ENCODE results near the gene ACTL7A. TPM values are rescaled to one million over a fixed set of nuclear protein-coding genes. Genes with fewer than 3 reads are reported as not detected.
"Not testable (repeated sequence)": the region's sequence is repeated elsewhere in the genome, so short reads cannot be mapped to it uniquely, and the experiment has no call there.

Gene ACTL7A
- total RNA-seq, 4 donors from 2014 or later: not detected

- TF ChIP-seq EP300 (IDR thresholded peaks at IDR 0.05; ENCODE audit: low read depth): no peak
- no peak for TF ChIP-seq POLR2AphosphoS5 (IDR thresholded peaks at IDR 0.05)
- TF ChIP-seq POLR2A (IDR thresholded peaks at IDR 0.05): no peak
- TF ChIP-seq, protein P1, sequence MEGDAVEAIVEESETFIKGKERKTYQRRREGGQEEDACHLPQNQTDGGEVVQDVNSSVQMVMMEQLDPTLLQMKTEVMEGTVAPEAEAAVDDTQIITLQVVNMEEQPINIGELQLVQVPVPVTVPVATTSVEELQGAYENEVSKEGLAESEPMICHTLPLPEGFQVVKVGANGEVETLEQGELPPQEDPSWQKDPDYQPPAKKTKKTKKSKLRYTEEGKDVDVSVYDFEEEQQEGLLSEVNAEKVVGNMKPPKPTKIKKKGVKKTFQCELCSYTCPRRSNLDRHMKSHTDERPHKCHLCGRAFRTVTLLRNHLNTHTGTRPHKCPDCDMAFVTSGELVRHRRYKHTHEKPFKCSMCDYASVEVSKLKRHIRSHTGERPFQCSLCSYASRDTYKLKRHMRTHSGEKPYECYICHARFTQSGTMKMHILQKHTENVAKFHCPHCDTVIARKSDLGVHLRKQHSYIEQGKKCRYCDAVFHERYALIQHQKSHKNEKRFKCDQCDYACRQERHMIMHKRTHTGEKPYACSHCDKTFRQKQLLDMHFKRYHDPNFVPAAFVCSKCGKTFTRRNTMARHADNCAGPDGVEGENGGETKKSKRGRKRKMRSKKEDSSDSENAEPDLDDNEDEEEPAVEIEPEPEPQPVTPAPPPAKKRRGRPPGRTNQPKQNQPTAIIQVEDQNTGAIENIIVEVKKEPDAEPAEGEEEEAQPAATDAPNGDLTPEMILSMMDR (IDR thresholded peaks at IDR 0.05): no peak
- in situ Hi-C loops (cut with MboI; ENCODE audit: low pct_ligation_motif_present in 1 of 4, low pct_unique_long_range_greater_than_20kb in 1 of 4, low sequenced_read_pairs in 3 of 4) (no loop called here), intact Hi-C loops (cut with DNase I; ENCODE audit: low total_unique reads) (no loop called here)
- WGBS, 2 donors (ENCODE audit: low coverage in 1 of 2): 92 to 94% methylated on average over 2 to 3 of the region's 3 CpGs
- no peak for DNase-seq
- H3K4me1 ChIP-seq: peaks cover 0 to 6% (median 3%) of the 10 kb centered on the region in 4 donors
- H3K27me3 ChIP-seq: no peaks in the 10 kb centered on the region
- no peak overlapping the region for H3K27ac ChIP-seq
- H3K4me3 ChIP-seq: no peak overlapping the region
- H3K9me3 ChIP-seq: no peaks in the 10 kb centered on the region
- peaks cover 0 to 18% (median 4%) of the 10 kb centered on the region in 4 donors for H3K36me3 ChIP-seq
Observed at GRCh38 chr9:108884701-108885100, 22.6 kb downstream of the ACTL7A start.

- H3K36me3 ChIP-seq: peaks cover 0 to 24% (median 5%) of the 10 kb centered on the region in 4 donors
- intact Hi-C loops (cut with DNase I; ENCODE audit: low total_unique reads): no loop called here
- in situ Hi-C loops (cut with MboI; ENCODE audit: low pct_ligation_motif_present in 1 of 4, low pct_unique_long_range_greater_than_20kb in 1 of 4, low sequenced_read_pairs in 3 of 4): no loop called here
- H3K4me1 ChIP-seq: peaks cover 0 to 6% (median 3%) of the 10 kb centered on the region in 4 donors
- no peaks in the 10 kb centered on the region for H3K27me3 ChIP-seq
- H3K27ac ChIP-seq: no peak overlapping the region
- no peaks in the 10 kb centered on the region for H3K9me3 ChIP-seq
- peak; percentile 28 for DNase-seq
- WGBS, 2 donors (ENCODE audit: low coverage in 1 of 2): 54 to 100% methylated on average over 1 of the region's 1 CpG
- TF ChIP-seq EP300 (IDR thresholded peaks at IDR 0.05; ENCODE audit: low read depth): no peak
- no peak for TF ChIP-seq POLR2AphosphoS5 (IDR thresholded peaks at IDR 0.05)
- no peak overlapping the region for H3K4me3 ChIP-seq
Observed at GRCh38 chr9:108885643-108886348, 23.7 kb downstream of the ACTL7A start.

GRCh38 chr9:108886594-108887271, 24.7 kb downstream of the ACTL7A start:
- H3K36me3 ChIP-seq: peaks cover 0 to 22% (median 9%) of the 10 kb centered on the region in 4 donors
- H3K9me3 ChIP-seq; intact Hi-C loops (cut with DNase I; ENCODE audit: low total_unique reads); H3K4me1 ChIP-seq; H3K27me3 ChIP-seq; H3K27ac ChIP-seq; in situ Hi-C loops (cut with MboI; ENCODE audit: low pct_ligation_motif_present in 1 of 4, low pct_unique_long_range_greater_than_20kb in 1 of 4, low sequenced_read_pairs in 3 of 4); DNase-seq; H3K4me3 ChIP-seq: not testable (repeated sequence)
- WGBS, 2 donors (ENCODE audit: low coverage in 1 of 2): 80 to 96% methylated on average over 3 of the region's 3 CpGs

GRCh38 chr9:108889649-108890067, 27.6 kb downstream of the ACTL7A start:
- TF ChIP-seq POLR2A (IDR thresholded peaks at IDR 0.05) (no peak), EP300 (IDR thresholded peaks at IDR 0.05; ENCODE audit: low read depth) (no peak), POLR2AphosphoS5 (IDR thresholded peaks at IDR 0.05) (no peak)
- TF ChIP-seq, protein P1 (IDR thresholded peaks at IDR 0.05): no peak

More at GRCh38 chr9:108889649-108890067, 27.6 kb downstream of the ACTL7A start:
- in situ Hi-C loops (cut with MboI; ENCODE audit: low pct_ligation_motif_present in 1 of 4, low pct_unique_long_range_greater_than_20kb in 1 of 4, low sequenced_read_pairs in 3 of 4) (loop anchor here in 1 of 4 donors (10.0 kb wide), 1 partner anchor 55 kb away; no protein-coding TSS in a partner anchor), intact Hi-C loops (cut with DNase I; ENCODE audit: low total_unique reads) (no loop called here)
- no peaks in the 10 kb centered on the region for H3K9me3 ChIP-seq
- no peak overlapping the region for H3K27ac ChIP-seq
- H3K36me3 ChIP-seq: peaks cover 0 to 26% (median 11%) of the 10 kb centered on the region in 4 donors
- 88 to 89% methylated on average over 2 to 4 of the region's 4 CpGs for WGBS, 2 donors (ENCODE audit: low coverage in 1 of 2)
- H3K4me1 ChIP-seq: peaks cover 0 to 6% (median 3%) of the 10 kb centered on the region in 4 donors
- H3K4me3 ChIP-seq: no peak overlapping the region
- no peak for DNase-seq
- H3K27me3 ChIP-seq: no peaks in the 10 kb centered on the region

All from transverse colon (tissue), 4 donors.